HG02798 (cell line): ENCODE data around the gene ZFP3.
"Not testable (repeated sequence)": the region's sequence is repeated elsewhere in the genome, so short reads cannot be mapped to it uniquely, and the experiment has no call there.

Experiments
- ATAC-seq: cut with Tn5 transposase; IDR thresholded peaks from one replicate; pipeline ENCODE4 v1.9.1; 2021; ENCODE audit warnings: mild to moderate bottlenecking; ENCODE audit not compliant: unreplicated experiment, poor library complexity

Gene ZFP3

DNA sequence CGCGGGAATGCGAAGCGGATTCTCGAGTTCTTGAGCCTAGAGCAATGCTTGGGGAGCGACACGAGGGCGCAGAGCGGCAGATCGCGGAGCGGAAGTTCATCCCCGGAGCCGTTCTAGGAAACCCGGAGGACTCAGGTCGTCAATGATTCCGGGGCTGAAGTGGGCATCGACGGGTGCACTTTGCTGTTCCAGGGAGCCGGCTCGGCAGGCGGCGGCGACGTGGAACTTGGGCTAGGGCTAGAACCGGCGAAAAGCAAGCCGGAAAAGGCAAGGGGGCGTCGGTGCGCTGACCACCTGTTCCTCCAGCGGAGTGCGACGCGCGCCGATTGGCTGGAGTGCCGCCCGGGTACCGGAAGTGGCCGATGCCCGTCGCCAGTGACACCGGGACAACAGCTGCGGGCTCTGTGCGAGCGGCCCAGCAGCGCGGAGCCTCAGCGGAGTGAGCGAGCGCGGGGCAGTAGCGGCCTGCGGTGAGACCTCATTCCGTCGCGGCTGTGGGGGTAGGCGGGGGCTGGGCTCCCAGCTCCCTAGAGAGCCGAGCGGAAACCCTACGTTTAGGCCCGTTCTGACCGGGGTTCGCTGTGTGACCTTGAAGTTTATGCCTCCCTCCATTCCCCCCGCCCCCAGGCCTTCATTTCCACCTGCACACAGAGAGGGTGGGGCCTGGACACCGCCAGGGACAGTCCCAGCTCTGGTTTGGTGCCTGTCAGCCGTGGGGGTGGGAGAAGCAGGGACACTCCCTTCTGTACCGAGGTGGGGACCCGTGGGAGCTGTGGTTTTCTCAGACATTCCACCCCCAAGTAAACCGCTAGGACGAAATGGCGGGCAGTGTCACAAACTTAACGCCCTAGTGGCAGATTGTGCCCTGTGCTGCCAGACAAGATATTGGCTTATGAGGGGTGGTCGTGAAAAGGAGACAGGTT is at the start of gene ZFP3:
Gene ZFP3, plus strand, starts transcription at position 362 of the 923 bp plus-strand sequence. CDS start 13,038 bp downstream, outside the sequence.
- peak; percentile 89 for ATAC-seq

DNA sequence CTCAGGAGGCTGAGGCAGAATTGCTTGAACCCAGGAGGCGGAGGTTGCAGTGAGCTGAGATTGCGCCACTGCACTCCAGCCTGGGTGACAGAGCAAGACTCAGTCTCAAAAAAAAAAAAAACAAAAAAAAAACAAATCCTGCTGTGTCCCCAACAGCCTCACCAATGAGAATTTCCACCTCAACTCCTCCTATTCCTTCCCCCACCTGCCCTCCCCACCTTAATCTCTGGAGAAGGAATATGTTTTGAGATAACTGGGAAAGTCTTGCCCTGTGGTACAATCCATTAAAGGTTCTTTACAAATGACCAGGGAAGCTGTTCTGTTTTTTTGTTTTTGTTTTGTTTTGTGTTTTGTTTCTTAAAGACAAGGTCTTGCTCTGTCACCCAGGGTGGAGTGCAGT is 48.1 kb upstream of the ZFP3 start:
- ATAC-seq: not testable (repeated sequence)

DNA sequence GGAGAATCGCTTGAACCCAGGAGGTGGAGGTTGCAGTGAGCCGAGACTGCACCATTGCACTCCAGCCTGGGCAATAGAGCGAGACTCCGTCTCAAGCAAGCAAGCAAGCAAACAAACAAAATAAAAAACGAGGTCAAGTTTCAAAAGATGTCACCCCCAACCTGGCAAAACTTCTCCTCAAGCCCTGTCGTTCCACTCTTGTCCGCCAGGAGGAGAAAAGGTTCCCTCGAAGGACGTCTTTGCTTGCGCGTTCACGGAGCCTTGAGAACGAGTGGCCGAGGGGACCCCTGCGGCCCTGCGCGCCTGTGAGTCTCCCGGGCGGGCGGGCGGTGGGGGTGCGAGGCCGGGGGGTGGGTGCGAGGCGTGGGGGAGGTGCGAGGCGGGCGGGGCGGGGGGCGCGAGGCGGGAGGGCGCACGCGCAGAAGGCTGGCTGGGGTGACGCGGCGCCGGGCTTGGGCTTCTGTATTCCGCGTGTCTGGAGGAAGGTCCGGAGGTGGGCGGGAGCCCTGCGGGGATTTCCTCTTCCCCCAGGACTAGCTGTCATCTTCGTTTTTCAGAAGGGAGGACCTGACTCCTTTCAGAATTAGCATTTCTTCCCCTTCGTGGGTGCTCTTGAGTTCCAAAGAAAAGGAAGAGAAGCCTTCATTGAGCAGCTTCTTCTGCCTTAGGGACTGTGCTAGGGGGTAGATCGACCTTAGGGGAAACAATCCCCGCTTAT is 46.7 kb upstream of the ZFP3 start:
- peak; percentile 77 for ATAC-seq

DNA sequence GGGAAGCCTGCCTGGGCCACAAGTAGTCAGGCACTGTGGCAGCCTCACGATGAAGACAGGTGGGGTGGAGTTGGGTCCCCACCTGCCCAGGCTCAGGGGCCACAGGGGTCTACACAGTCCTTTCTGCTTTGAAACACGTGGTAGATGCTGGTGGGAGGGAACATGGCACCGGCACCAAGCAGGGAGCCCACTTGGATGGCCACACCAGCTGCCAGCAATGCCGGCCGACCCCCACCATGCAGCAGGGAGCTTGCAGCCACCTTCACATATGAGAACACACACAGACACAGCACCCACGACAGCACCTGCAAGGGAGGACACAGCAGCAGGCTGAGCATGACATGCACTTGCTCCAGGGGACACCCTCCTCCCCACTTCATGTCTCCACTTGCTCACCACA is 45.4 kb upstream of the ZFP3 start:
- ATAC-seq: no peak

DNA sequence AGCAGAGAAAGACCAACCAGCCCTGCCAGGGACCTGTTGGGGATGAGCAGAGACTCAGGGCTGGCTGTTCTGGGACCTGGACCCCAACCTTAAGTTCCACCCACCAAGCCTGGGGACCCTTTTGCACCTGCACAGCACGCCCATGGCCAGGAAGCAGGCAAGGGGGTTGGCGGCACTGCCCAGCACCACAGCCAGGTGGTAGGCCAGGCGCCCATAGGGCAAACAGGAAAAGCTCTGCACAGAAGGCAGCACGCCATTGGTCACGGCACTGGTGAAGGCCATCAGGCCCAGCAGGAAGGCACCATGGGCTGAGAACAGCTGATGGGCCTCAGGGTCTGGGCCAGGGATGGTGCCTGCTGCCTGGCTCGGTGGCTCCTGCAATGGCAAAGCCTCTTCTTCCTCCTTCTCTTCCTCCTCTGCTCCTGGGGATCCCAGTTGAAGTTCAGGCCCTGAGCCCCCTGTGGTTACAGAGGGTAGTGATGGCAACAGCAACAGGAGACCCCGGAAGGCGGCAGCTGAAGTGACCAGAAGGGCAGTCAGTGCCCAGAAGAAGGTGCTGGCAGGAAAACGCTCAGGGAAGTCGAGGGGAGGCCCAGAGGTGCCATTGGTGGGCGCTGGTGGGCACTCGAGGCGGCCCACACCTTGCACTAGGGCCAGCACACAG is 44.8 kb upstream of the ZFP3 start:
- ATAC-seq: no peak

DNA sequence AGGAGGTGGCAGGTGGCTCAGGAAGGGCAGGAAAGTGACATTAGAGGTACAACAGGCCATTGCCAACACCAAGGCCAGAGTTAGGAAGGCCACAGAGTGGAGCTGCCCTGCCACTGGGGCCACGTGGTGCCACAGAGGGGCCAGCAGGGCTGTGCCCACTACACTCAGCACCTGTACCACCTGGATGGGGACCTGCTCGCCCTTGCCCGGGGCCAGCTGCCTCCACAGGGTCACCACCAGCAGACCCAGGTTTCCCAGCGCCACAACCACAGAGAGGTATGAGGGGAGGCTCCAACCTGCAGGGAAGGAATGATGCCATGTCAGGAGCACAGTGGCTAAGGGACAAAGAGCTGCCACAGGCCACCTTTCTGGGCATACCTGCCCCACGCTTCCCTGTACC is 44.2 kb upstream of the ZFP3 start:
- ATAC-seq: no peak

DNA sequence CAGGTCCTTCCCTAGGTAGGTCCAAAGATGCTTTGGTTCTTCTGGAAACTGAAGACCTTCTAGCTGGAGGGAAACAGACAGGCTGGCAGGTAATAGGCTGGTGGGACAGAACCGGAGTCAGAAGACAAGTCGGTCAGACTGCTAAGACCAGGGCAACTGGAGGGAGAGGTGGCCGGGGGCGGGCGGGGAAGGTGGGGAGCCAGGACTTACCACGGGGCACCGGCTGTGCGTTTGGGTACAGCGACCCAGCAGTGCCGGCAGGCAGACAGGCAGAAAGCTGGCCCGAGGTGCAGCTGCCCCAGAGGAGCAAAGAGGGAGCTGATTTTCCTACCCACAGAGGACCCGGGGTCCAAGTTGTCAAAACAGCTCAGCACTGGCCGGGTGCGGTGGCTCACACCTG is 43.6 kb upstream of the ZFP3 start:
- no peak for ATAC-seq

DNA sequence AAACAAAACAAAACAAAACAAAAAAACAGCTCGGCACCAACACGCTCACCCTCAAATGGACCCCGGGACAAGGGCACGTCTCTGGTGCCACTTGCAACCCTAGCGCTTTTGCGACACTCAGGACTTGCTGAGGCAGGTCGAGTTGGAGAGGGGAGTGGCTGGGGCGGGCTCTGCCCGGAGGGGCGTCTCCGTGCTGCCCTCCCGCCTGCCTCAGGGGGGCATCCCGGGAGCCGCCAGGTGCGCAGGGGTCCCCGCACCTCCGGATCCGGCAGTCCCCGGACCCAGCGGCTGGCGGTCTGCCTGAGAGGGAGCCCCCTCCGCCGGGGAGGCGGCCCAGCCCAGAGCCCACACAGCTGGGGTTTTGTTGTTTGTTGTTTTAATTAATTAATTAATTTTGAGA is 43.0 kb upstream of the ZFP3 start, which contains the start of gene SLC52A1:
Gene SLC52A1, minus strand, starts transcription at position 112 of the 400 bp plus-strand sequence. CDS start 820 bp downstream, outside the sequence.
- ATAC-seq: no peak

DNA sequence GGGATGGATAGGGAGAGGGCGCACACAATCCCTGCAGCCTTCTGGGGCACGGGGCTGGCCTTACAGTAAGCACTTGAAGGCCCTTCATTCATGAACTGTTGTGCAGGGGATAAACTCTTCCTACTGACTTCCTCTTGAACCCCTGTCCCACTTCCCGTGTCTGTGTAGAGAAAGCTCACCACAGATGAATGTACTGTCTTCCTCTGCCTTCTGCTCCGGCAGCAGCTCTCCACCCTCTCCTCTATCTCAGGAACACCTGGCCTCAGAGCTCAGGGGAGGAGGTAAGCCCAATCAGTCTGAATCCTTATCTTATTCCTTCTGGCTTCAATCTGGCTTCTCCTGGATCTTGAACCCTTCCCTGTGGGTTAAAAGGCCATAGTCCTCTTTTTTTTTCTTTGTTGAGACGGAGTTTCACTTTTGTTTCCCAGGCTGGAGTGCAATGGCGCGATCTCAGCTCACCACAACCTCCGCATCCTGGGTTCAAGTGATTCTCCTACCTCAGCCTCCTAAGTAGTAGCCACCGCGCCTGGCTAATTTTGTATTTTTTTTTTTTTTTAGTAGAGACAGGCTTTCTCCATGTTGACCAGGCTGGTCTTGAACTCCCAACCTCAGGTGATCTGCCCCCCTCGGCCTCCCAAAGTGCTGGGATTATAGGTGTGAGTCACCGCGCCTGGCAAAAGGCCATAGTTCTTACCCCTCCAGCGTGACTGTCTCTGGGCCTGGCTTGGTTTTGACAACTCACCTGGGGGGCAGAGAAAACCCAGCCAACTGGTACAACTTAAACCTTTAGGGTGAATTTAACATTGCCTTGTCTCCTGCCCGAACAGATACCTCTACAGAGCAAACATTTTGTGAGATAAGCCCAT is 35.9 kb upstream of the ZFP3 start:
- no peak for ATAC-seq

DNA sequence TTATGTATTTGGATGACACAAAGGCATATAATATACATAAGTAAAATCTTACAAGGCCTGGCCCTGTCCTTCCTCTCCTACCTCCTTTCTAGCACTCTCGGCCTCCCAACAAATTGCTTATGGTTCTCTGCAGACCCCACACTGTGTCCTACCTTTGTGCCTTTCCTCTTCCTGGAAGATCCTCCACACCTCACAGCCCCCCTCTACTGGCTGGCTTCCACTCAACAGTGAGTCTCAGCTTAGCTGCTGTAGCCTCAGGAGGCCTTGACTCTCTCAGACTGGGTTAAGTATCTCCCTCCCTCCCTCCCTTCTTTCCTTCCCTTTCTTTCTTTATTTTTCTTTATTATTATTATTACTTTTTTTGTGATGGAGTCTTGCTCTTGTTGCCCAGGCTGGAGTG is 34.7 kb upstream of the ZFP3 start:
- ATAC-seq: no peak

DNA sequence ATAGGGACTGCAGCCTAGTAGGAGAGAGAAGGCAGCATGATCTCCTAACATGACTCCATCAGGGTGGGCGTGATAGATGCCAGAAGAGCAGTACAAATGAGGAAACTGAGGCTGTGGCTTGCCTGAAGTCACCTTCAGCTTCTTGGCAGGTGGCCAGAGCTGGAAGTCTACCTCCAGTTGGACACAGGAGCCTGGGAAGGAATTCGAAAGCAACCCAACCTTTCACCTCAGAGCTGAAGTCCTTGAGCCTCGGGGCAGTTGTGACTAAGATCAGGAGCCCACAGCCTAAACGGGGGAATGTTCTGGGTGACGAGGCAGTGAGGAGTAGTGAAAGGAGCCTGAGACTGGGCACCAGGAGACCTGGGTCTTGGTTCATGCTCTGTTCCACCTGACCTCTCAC is 33.6 kb upstream of the ZFP3 start:
- no peak for ATAC-seq

DNA sequence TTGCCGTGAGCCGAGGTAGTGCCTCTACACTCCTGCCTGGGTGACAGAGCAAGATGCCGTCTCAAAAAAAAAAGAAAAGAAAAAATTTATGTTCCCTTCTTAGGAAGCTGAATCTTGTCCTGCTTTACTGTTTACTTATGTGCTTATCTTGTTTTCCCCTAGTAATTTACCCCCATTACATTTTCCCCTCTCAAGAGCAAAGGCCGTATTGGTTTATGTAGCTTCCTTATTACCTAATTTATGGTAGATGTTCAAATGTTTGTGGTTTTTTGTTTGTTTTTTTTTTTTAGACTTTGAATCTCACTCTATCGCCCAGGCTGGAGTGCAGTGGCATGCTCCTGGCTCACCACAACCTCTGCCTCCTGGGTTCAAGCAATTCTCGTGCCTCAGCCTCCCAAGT is 32.8 kb upstream of the ZFP3 start:
- ATAC-seq: no peak

DNA sequence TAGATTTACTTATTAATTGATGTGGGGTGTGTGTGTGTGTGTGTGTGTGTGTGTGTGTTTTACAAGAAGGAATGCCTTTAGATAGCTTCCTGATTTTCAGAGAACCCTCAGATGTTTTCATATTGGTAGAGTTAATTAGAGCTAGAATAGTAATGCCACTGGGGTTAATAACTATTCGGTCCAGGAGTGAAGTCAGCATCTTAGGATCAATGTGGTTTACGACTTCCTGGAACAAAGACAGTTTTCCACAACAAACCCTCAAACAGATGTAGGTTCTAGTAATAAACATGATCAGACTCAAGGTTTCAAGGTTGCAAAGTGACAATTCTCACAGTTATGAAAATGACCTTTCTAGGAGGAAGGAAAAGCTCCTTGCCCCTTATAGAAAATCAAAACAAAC is 30.8 kb upstream of the ZFP3 start:
- no peak for ATAC-seq

DNA sequence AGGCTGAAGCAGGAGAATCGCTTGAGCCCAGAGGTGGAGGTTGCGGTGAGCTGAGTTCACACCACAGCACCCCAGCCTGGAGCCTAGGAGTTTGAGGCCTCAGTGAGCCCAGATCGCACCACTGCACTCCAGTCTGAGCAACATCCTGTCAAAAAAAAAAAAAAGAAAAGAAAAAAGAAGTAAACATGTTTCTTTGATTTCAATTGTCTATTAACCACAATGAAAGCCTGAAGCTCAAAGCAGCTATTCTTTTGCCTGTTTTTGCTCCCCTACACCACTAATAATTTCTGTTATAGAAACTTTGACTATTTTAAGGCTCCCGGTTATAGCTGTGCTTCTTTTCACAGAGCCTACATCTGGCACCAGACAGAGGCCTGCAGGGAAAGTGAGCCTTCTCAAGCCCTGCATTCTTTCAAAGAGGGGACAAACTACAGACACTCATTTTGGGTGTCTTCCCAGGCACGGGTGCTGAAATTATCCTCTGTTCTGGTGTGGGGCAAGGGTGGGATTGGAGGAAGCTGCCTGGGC is 28.9 kb upstream of the ZFP3 start:
- no peak for ATAC-seq

DNA sequence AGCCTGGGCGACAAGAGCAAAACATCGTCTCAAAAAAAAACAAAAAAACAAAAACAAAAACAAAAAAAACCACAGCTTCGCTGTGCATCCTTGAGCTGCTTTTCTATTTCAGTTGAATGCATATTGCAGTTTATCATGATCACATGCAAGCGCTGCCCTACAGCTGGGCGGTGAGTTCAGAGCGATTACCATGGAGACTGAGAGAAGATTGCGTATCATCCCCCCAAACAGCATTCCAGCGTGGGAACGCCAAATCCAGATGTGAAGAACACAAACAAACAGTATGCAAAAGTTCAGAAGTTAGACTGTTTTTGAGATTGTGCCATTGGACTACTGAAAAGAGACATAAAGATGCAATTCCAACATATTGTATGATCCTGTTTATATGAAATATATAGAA is 28.0 kb upstream of the ZFP3 start:
- no peak for ATAC-seq

DNA sequence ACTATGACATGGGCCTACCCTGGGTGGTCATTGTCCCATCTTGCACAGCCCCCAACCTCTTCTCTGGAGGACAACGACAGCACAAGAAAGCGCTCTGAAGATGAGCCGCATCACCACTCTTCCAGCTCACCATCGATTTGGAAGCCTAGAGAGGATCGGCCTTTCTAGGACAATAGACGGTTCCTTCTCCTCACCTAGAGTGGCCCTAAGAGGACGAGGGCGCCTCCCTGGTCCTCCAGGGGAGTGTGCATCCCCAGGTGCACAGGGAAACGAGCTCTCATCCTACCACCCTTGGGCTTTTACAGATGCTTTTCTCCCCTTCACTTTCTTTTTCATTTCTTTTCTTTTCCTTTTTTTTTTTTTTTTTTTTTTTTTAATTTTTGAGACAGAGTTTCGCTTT is 22.7 kb upstream of the ZFP3 start:
- ATAC-seq: no peak

DNA sequence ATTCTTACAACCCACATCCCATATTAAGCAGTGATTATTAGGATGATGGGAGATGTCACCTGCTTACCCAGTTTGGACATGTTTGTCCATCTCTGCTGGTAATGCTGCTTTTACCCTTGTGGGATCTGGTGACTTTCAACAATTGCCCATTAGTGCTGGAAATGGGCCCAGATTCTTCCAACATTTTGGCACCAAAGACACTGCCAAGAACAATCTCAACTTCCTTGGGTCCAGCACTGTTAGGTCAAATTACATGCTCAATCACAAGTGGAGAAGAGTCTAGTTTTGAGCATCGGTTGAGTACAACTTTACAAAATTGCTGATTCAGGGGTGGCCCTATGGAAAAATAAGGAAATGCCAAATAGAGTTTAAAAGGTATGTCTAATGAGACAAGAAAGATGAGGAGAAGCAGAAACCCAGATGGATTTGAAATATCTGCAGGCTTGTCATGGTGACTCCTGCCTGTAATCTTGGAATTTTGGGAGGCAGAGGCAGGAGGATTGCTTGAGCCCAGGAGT is 13.0 kb upstream of the ZFP3 start:
- no peak for ATAC-seq

DNA sequence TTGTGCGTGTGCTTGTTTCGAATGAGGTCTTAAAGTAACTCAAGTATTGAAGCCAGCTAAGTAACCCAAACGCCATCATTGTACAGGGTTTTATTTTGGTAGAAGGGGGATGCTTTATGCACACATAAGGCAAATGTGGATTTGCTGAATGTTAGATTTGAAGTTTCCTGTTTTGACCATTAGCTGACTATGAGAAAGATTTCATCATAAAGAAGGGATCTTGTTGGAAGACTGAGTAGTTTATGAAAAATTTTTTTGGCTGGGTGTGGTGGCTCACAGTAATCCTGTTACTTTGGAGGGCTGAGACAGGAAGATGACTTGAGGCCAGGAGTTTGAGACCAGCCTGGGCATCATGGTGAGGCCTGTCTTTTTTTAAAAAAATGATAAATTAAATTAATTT is 10.0 kb upstream of the ZFP3 start:
- ATAC-seq: no peak

DNA sequence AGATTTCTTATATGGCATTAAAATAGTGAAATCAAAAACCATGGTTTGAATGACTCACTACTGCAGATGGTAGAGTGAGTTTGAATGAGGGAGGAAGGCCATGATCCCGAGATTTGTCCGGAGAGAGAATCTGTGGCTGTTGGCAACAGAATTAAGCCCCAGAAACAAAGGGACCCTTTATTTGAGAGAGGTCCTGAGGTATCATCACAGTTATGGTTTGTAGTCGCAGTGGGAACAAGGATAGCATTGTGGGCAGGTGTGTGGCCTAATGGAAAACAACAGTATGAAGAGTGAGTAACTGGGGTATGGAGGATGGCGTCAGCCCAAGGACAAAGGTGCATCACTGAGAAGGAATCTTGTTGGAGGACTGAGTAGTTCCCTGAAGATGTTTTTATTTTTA is 8.5 kb upstream of the ZFP3 start:
- ATAC-seq: no peak

DNA sequence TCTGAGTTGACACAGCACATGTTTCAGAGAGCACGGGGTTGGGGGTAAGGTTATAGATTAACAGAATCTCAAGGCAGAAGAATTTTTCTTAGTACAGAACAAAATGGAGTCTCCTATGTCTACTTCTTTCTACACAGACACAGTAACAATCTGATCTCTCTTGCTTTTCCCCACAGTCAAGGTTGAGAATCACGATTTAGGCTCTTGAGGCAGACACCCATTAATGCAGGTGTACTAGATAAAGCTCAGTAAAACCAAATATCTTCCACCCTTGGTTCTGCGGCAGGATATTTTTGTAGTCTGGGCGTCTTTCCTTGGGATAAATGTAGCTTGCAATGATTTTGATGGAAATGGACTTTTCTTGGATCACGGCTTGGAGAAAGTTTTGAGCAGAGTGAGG is 2.8 kb upstream of the ZFP3 start:
- not testable (repeated sequence) for ATAC-seq
